Amygdala (tissue), 56 donors: ENCODE measurements around the gene UACA.
A peak's percentile ranks its signal among the peaks of the same experiment; 100 is the strongest.
"Not testable (repeated sequence)": the region's sequence is repeated elsewhere in the genome, so short reads cannot be mapped to it uniquely, and the experiment has no call there.

ENCODE experiments used
- DNase-seq, 56 donors: peaks; one replicate each; lab custom pipeline; 2025; lab: John Stamatoyannopoulos, UW

Gene UACA

GRCh38 chr15:70754862-70755261, 8.5 kb downstream of the UACA start:
- DNase-seq, result no peak

GRCh38 chr15:70753101-70753829, 10.1 kb downstream of the UACA start:
- no peak for DNase-seq

DNA sequence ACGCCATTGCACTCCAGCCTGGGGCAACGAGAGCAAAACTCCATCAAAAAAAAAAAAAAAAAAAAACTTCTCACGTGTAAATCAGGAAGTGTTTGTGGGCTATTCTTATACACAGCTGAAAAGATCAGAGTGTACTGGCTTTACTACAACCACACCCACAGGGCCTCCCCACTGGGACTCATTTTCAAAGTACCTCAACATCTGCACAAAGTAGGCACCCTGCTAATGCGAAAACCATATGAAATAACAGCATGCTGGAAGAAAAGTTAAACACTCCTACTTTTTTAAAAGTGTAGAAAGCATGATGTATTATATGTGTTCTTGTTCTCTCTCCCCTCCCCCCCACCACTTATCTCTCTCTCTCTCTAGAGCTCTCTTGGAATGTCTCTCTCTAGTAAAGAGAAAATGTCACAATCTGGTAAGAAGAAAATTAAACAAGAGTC, 11.1 kb downstream of the UACA start:
- no peak for DNase-seq

DNA sequence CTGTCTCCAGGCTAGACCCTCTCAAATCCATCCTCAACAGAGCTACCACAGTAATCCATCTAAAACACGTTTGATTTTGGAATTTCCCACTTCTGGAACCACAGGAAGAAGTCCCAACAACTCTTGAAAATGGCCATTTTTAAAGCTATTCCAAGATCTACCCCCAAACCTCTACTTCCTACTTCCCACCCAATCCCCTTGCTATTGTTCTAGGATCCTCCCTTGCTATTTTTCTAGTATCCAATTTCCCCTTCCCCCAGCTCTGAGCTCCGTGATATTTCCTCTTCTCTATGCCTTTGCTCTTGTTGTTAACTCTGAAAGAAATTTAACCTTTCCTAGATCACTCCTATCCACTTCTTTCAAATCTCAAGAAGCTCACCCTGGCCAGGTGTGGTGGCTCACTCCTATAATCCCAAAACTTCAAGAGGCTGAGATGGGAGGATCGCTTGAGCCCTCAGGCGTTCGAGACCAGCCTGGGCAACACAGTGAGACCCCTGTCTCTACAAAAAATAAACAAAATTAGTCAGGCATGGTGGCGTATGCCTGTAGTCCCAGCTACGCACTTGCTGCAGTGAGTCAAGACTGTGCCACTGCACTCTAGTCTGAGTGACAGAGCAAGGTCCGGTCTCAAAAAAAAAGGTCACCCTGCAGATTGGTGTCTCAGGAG, 13.0 kb downstream of the UACA start:
- no peak for DNase-seq

GRCh38 chr15:70748281-70748747, 15.0 kb downstream of the UACA start:
- DNase-seq, result peak in 15 of 56 donors; percentile 5 to 43 (median 26)

DNA sequence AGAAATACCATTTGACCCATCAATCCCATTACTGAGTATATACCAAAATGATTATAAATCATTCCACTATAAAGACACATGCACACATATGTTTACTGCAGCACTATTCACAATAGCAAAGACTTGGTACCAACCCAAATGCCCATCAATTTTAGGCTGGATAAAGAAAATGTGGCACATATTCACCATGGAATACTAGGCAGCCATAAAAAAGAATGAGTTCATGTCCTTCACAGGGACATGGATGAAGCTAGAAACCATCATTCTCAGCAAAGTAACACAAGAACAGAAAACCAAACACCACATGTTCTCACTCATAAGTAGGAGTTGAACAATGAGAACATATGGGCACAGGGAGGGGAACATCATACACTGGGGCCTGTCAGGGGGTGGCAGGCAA, 16.8 kb downstream of the UACA start:
- not testable (repeated sequence) for DNase-seq

DNA sequence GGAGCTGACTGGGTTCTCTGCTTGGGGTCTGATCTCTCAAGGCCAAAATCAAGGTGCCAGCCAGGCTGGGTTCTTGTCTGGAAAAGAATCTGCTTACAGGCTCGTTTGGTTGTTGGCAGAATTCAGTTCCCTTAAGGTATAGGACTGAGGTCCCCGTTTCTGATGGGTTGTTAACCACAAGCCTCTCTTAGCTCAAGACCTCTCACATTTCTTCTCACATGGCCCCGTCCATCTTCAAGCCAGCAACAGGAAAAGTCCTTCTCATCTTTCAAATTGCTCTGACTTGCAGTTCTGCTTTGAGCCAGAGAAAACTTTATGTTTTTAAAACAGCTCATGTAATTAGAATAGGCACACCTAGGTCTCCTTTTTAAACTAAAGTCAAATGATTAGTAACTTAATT, 20.4 kb downstream of the UACA start:
- DNase-seq, result no peak

- DNase-seq, result no peak
Measured at GRCh38 chr15:70741677-70742293, 21.6 kb downstream of the UACA start.

DNA sequence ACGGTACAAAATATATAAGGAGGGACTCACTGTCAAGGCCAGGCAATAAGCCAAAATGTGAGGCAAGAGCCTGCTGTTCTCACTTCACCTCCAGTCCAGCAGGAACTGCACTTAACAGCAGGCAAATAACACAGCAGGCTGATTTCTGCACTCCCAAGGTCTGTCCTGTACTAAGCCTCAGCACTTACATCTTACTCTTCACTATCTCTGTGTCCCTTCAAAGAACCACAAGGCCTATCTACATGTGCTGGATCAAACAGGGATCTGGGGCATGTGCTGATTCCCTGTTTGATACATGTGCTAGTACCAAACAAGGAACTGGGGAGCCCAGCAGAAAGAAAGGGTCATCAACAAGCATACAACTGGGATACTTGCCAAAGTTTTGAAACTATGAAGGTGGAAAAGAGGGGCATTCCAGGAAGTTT, 22.2 kb downstream of the UACA start:
- peak in 1 of 56 donors; percentile 1 for DNase-seq

- not testable (repeated sequence) for DNase-seq
Measured at GRCh38 chr15:70735040-70735439, 28.3 kb downstream of the UACA start.

GRCh38 chr15:70729164-70729563, 34.2 kb downstream of the UACA start:
- DNase-seq, result no peak

DNA sequence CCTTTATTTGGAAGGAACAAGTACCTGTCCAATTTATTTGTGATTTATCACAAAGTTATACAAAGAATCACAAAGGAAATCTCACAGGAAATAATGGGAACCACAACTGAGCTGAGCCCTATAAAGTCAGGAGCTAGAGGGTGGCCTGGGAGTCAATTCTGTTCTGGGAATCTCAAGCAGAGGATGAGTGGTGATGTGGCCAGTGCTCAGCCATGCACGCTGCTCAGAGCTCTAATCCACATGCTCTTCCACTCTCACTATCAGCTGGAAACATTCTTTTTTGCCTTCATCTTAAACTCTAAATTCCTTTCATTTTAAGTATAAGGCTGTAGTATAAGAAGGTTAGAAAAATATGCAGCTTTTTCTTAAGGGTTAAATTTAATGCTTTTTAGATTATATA, 36.6 kb downstream of the UACA start:
- no peak for DNase-seq

GRCh38 chr15:70723927-70724326, 39.4 kb downstream of the UACA start:
- no peak for DNase-seq

GRCh38 chr15:70723122-70723422, 40.3 kb downstream of the UACA start:
- DNase-seq, result no peak

DNA sequence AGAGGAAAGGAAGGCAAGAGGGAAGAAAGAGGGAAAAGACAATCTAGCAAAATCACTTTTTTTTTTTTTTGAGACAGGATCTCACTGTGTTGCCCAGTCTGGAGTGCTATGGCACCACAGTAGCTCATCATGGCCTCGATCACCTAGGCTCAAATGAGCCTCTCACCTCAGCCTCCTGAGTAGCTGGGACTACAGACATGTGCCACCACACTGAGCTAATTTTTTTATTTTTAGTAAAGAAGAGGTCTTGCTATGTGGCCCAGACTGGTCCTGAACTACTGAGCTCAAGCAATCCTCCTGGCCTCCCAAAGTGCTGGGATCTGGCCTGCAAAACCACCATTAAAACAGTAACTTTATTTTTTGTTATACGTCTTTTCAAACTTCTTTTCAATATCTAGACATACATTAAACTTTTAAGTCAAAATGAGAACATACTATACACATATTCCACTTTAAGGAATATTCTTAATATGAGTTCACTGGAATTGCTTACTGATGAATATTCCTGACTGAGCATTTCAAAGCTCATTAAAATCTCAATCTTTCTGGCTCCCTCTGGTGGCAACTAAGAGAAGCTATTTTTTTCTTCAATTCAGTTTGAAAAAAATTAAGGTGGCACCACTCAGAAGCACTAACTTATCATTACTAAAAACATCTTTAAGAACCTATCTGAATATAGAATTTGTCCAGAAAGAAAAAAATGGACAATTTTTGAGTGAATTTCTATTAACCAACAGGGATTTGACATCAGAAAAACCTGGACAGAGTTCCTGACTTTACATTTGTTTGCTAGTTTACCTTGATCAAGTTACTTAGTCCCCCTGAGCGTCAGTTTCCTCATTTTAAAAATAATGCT, 40.9 kb downstream of the UACA start:
- DNase-seq, result no peak

DNA sequence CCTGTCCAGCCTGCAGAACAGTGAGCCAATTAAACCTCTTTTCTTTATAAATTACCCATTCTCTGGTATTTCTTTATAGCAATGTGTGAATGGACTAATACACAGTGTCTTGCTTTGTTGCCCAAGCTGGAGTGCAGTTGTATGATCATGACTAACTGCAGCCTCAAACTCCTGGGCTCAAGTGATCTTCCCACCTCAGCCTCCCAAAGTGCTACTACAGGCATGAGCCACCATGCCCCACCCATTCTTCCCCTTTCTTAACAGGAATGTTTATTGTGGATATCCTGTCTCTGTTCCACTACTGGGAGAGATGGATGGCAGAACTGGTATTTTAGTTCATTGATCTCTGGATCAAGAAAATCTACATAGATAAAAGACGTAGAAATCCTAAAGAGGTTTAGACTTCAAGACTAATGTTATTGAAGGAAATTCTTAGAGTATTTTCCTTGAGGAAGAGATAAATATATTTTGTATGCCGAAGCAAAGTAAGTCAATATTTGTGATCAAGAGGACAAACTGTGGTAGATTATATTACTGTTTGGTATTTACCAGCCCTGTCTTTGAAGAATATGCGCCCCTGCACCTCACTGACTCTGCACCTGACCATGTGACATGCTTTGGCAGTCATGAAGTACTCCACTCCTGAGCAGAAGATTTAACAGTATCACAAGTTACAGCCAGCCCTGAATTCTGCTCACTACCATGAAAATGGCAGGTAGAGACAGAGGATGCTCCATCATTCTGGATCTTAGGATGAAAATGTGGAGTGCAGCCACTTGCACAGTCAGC, 42.9 kb downstream of the UACA start:
- DNase-seq, result no peak

DNA sequence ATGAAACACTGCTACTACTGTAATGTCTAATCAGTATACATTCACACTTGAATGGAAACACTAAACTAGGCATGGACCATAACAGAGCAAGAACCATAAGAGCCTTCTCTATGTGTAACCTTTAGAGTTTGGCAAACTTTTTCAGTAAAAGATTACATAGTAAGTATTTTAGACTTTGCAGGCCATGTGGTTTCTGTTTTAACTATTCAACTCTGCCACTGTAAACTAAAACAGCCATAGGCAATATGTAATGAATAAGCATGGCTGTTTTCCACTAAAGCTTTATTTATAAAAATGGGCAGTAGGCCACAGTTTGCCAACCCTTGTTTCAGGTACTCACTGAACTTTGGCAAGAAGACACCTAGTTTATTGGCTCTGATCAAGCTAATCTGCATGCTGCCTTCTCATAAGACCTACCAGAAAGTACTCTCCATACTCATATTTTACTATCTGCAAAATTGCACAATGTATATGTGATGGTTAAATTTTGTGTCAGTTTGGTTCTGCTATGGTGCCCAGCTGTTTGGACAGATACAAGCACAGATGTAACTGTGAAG, 46.0 kb downstream of the UACA start:
- no peak for DNase-seq

- no peak for DNase-seq
Measured at GRCh38 chr15:70715840-70716485, 47.4 kb downstream of the UACA start.

DNA sequence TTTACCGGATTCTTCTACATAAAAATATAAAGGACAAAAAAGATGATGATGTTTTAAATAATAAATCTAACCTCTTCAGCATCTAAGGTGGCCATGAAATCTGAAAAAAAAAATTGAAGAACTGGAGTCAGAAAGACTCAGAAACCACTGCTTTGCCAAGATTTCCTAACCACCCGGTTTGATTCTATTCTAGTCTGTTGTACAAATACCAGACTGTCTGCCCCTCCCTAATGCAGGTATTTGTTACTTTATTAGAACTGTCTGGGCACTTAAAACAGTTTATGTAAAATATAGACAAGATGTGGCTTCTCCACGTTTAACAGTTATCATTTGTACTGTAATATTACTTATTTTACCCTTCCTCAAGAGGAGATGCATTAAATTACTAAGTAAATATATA, 48.8 kb downstream of the UACA start:
- no peak for DNase-seq
